Heart right ventricle (tissue), 16 donors: ENCODE data around the gene CLHC1. TPM values are rescaled to one million over a fixed set of nuclear protein-coding genes. Genes with fewer than 3 reads are reported as not detected.

ENCODE experiments used
- ATAC-seq, 8 donors: fragments of 200-7000 bp; cut with Tn5 transposase; one replicate each; pipeline ENCODE4 v1.9.1; 2020; ENCODE audit warnings: mild to moderate bottlenecking in 8 of 8, moderate library complexity in 8 of 8, moderate number of reproducible peaks in 1 of 8
- DNase-seq, 2 donors: peaks; one replicate each; pipeline ENCODE4 v3.0.0-alpha.2; 2020
- H3K27ac ChIP-seq, 10 donors: fragments of 200-600 bp; sonication (generic) in 2 of 10; one replicate each; pipeline versions ENCODE4 v1.5.0 to v1.8.0; 2020 to 2022; ENCODE audit warnings: mild to moderate bottlenecking in 3 of 10
- H3K27me3 ChIP-seq, 7 donors: fragments of 200-600 bp; one replicate each; pipeline ENCODE4 v1.8.0; 2021 to 2022; ENCODE audit warnings: mild to moderate bottlenecking in 2 of 7
- H3K36me3 ChIP-seq, 9 donors: fragments of 200-600 bp; sonication (generic) in 1 of 9; one replicate each; pipeline versions ENCODE4 v1.5.0 to v1.8.0; 2020 to 2022; ENCODE audit warnings: mild to moderate bottlenecking in 2 of 9
- H3K4me1 ChIP-seq, 9 donors: fragments of 200-600 bp; sonication (generic) in 1 of 9; one replicate each; pipeline versions ENCODE4 v1.5.0 to v1.8.0; 2020 to 2022; ENCODE audit warnings: mild to moderate bottlenecking in 4 of 9
- H3K4me3 ChIP-seq, 10 donors: fragments of 200-600 bp; sonication (generic) in 2 of 10; one replicate each; pipeline versions ENCODE4 v1.5.0 to v1.8.0; 2020 to 2022; ENCODE audit warnings: mild to moderate bottlenecking in 7 of 10, moderate library complexity in 2 of 10
- H3K9me3 ChIP-seq, 11 donors: fragments of 200-600 bp in 10 of 11; sonication (generic) in 2 of 11; one replicate each; pipeline versions ENCODE4 v1.5.0 to v1.8.0; 2013 to 2022; ENCODE audit warnings: mild to moderate bottlenecking in 2 of 11, control low read depth in 1 of 11, moderate library complexity in 1 of 11
- CTCF ChIP-seq, 9 donors: fragments of 200-600 bp; sonication (generic) in 2 of 9; IDR thresholded peaks; one replicate each; pipeline versions ENCODE4 v1.5.0 to v1.8.0; 2021 to 2022; ENCODE audit warnings: antibody characterized with exemption in 9 of 9, mild to moderate bottlenecking in 5 of 9, moderate library complexity in 1 of 9
- WGBS, 2 donors: extraction: QIAGEN DNeasy Blood & Tissue Kit; methylation state at CpG; one replicate each; pipeline ENCODE4 v1.1.7; 2013; ENCODE audit warnings: inconsistent platforms in 1 of 2; 5-methylcytosine and 5-hydroxymethylcytosine counted together
- intact Hi-C, 10 donors: fragments of 100-400 bp; cut with DNase I; formaldehyde crosslinking; loops; one replicate each; pipeline versions ENCODE4 v1.11.1 to v1.14.2; 2022
- polyA plus RNA-seq, 2 donors: library from polyadenylated mRNA; stranded (reverse); fragments of 200-250 nt; gene quantifications; one replicate each; pipeline ENCODE4 v1.2.3, GENCODE V29; 2013
- total RNA-seq, 10 donors: library from RNA; stranded (reverse); fragmentation: NEBNext Ultra II Directional in 3 of 10; extraction: Animal tissue kit (Norgen Biotek cat#: 25700) in 3 of 10; gene quantifications; one replicate each; pipeline versions ENCODE4 v1.2.1 to v1.2.4, GENCODE V29; 2021 to 2023
- donor health status: Arrhythmogenic right ventricular cardiomyopathy.
- donor health status: ischemic (EF 13 %, LVEDD 7.1; RV severe dilation, severe dysfunction).
- donor health status: healthy with polysubstance abuse.
- donor health status: DM: no; HTN: yes; CAD: no.
- donor health status: DM: no; HTN: no; CAD: no.
- donor health status: ischemic (EF 25% LVEDD 6.9; RV normal size, moderate dysfunction).
- donor health status: ischemic (EF 25% LVEDD 5.7; RV mildly dilated, moderate dysfunction).
- donor health status: healthy.
- donor health status: DM: yes; HTN: yes; CAD: no.
- donor health status: Ischemic cardiomyopathy.
- donor health status: ischemic (EF 35%, LVEDD 5.7; RV mildly dilated, moderate dysfunction).
- donor health status: nonischemic (EF 11% LVEDD 7.7; RV severe dilation, severe dysfunction).
- donor health status: DM: yes; HTN: yes; CAD: no.
- donor health status: PGD.
- donor health status: ischemic (EF 29% LVEDD 5.4; RV normal size, mild dysfunction).
- donor health status: nonischemic (EF 23%, LVEDD 6.1; RV moderate dilation, normal function).

The CLHC1 gene
- total and polyA plus RNA-seq, 12 donors: 1.7 to 9.7 (median 6.3) TPM

- ATAC-seq: peak in 6 of 8 donors; percentile 18 to 35 (median 30)
- no peak for TF ChIP-seq CTCF (IDR thresholded peaks at IDR 0.05)
- WGBS, 2 donors: 77 to 78% methylated on average over 25 of the region's 25 CpGs
- intact Hi-C loops: loop anchor here in 1 of 10 donors (5.0 kb wide), 1 partner anchor 212 kb away; no protein-coding TSS in a partner anchor
- peak overlapping the region; percentile 60 to 91 (median 79) for H3K4me3 ChIP-seq
- no peaks in the 10 kb centered on the region for H3K27me3 ChIP-seq
- peaks cover 0 to 38% (median 28%) of the 10 kb centered on the region in 9 donors for H3K4me1 ChIP-seq
- H3K27ac ChIP-seq: peak overlapping the region in 9 of 10 donors; percentile 78 to 98 (median 94)
- no peaks in the 10 kb centered on the region for H3K9me3 ChIP-seq
- no peaks in the 10 kb centered on the region for H3K36me3 ChIP-seq
- DNase-seq: peak in 1 of 2 donors; percentile 27
Measured at GRCh38 chr2:55223958-55224760, 7.9 kb downstream of the CLHC1 start.

GRCh38 chr2:55213822-55214221, 18.3 kb downstream of the CLHC1 start:
- no peak for TF ChIP-seq CTCF (IDR thresholded peaks at IDR 0.05)

GRCh38 chr2:55204950-55205349, 27.1 kb downstream of the CLHC1 start:
- Histone ChIP-seq H3K4me1 (no peaks in the 10 kb centered on the region), H3K9me3 (peaks cover 0 to 39% (median 10%) of the 10 kb centered on the region in 11 donors), H3K4me3 (no peak overlapping the region), H3K27ac (no peak overlapping the region), H3K36me3 (peaks cover 0 to 42% (median 6%) of the 10 kb centered on the region in 9 donors), H3K27me3 (no peaks in the 10 kb centered on the region)
- intact Hi-C loops: no loop called here
- 95% methylated on average over 2 of the region's 2 CpGs for WGBS, 2 donors
- no peak for DNase-seq
- ATAC-seq: no peak
- TF ChIP-seq CTCF (IDR thresholded peaks at IDR 0.05): no peak

More at GRCh38 chr2:55213822-55214221, 18.3 kb downstream of the CLHC1 start:
- Histone ChIP-seq H3K4me1 (no peaks in the 10 kb centered on the region), H3K4me3 (no peak overlapping the region), H3K27ac (no peak overlapping the region), H3K27me3 (no peaks in the 10 kb centered on the region), H3K9me3 (no peaks in the 10 kb centered on the region), H3K36me3 (no peaks in the 10 kb centered on the region)
- ATAC-seq (no peak), DNase-seq (no peak)
- intact Hi-C loops: no loop called here

GRCh38 chr2:55204536-55204935, 27.6 kb downstream of the CLHC1 start:
- WGBS, 2 donors: 99 to 100% methylated on average over 3 of the region's 3 CpGs
- no peak for TF ChIP-seq CTCF (IDR thresholded peaks at IDR 0.05)
- Histone ChIP-seq H3K4me3 (no peak overlapping the region), H3K9me3 (peaks cover 0 to 43% (median 12%) of the 10 kb centered on the region in 11 donors), H3K27me3 (no peaks in the 10 kb centered on the region), H3K27ac (no peak overlapping the region), H3K36me3 (peaks cover 0 to 46% (median 6%) of the 10 kb centered on the region in 9 donors), H3K4me1 (no peaks in the 10 kb centered on the region)
- no peak for ATAC-seq
- intact Hi-C loops: no loop called here
- no peak for DNase-seq
